OCI-LY1 (cell line): ENCODE measurements around the gene STK24.

Source experiments
- H2AFZ ChIP-seq: fragments of 200-600 bp; sonication (generic), shearing (Covaris generic); 2 replicates; pipeline ENCODE4 v1.6.0; 2014; ENCODE audit warnings: antibody characterized with exemption, mild to moderate bottlenecking, low read length
- H3F3A ChIP-seq: fragments of 200-600 bp; sonication (generic), shearing (Covaris generic); 2 replicates; pipeline ENCODE4 v1.6.0; 2014; ENCODE audit warnings: mild to moderate bottlenecking, antibody characterized with exemption, low read length, moderate library complexity; ENCODE audit not compliant: insufficient read depth
- H3K27ac ChIP-seq: fragments of 200-600 bp; sonication (generic); 2 replicates; pipeline ENCODE4 v1.5.1; 2014; ENCODE audit warnings: low read length, mixed run types, mild to moderate bottlenecking, low read depth; ENCODE audit not compliant: poor library complexity, severe bottlenecking
- H3K27me3 ChIP-seq: fragments of 200-600 bp; sonication (generic); 2 replicates; pipeline ENCODE4 v1.6.0; 2014; ENCODE audit warnings: antibody characterized with exemption, mild to moderate bottlenecking, low read length, moderate library complexity; ENCODE audit not compliant: insufficient read depth
- H3K36me3 ChIP-seq: fragments of 200-600 bp; sonication (generic); 2 replicates; pipeline ENCODE4 v1.6.1; 2014; ENCODE audit warnings: mild to moderate bottlenecking, antibody characterized with exemption, low read length, moderate library complexity, mixed read lengths; ENCODE audit not compliant: insufficient read depth
- H3K4me1 ChIP-seq: fragments of 200-600 bp; sonication (generic); 2 replicates; pipeline ENCODE4 v1.5.1; 2014; ENCODE audit warnings: mild to moderate bottlenecking, low read length, moderate library complexity; ENCODE audit not compliant: insufficient read depth, severe bottlenecking
- H3K4me2 ChIP-seq: fragments of 200-600 bp; sonication (generic), shearing (Covaris generic); 2 replicates; pipeline ENCODE4 v1.6.1; 2014; ENCODE audit warnings: low read length
- H3K4me3 ChIP-seq: fragments of 200-600 bp; sonication (generic); 2 replicates; pipeline ENCODE4 v1.5.1; 2014; ENCODE audit warnings: low read length, low read depth, mild to moderate bottlenecking, mixed read lengths; ENCODE audit not compliant: poor library complexity, severe bottlenecking
- H3K79me2 ChIP-seq: fragments of 200-600 bp; shearing (Covaris generic); 2 replicates; pipeline ENCODE4 v1.6.1; 2016; ENCODE audit warnings: mixed run types, low read length, mixed read lengths; ENCODE audit not compliant: insufficient read depth
- H3K9ac ChIP-seq: fragments of 200-600 bp; sonication (generic), shearing (Covaris generic); 2 replicates; pipeline ENCODE4 v1.6.1; 2014; ENCODE audit warnings: mild to moderate bottlenecking, low read length, mixed read lengths
- H3K9me2 ChIP-seq: fragments of 200-600 bp; sonication (generic), shearing (Covaris generic); 2 replicates; pipeline ENCODE4 v1.6.1; 2014; ENCODE audit warnings: low read depth, mild to moderate bottlenecking, low read length, mixed read lengths
- H3K9me3 ChIP-seq: fragments of 200-600 bp; shearing (Covaris generic); 2 replicates; pipeline ENCODE4 v1.6.1; 2014; ENCODE audit warnings: low read length, mixed read lengths
- H4K20me1 ChIP-seq: fragments of 200-600 bp; sonication (generic), shearing (Covaris generic); 2 replicates; pipeline ENCODE4 v1.6.0; 2016; ENCODE audit warnings: mild to moderate bottlenecking, low read length; ENCODE audit not compliant: insufficient read depth
- CTCF ChIP-seq: fragments of 200-600 bp; sonication (generic), shearing (Covaris generic); IDR thresholded peaks from 2 replicates; pipeline ENCODE4 v1.5.1; 2017; ENCODE audit warnings: mild to moderate bottlenecking, antibody characterized with exemption, low read length, moderate library complexity, mixed read lengths
- EZH2 ChIP-seq: fragments of 200-600 bp; sonication (generic), shearing (Covaris generic); IDR thresholded peaks from 2 replicates; pipeline ENCODE4 v1.8.0; 2017; ENCODE audit warnings: borderline replicate concordance, mixed run types, mild to moderate bottlenecking, antibody characterized with exemption, low read length, moderate library complexity, mixed read lengths

The STK24 gene

GRCh38 chr13:98585946-98586345 lies 9.0 kb upstream of the STK24 start:
- H3K27me3 ChIP-seq, result peaks cover 5% of the 10 kb centered on the region; the same call in 1 of the 2 replicates
- no peak overlapping the region for H3K27ac ChIP-seq
- no peaks in the 10 kb centered on the region for H3K79me2 ChIP-seq
- 0 out of 2 replicates have a peak, but pooled peaks cover 3% of the 10 kb centered on the region for H3K9me3 ChIP-seq
- H3K4me2 ChIP-seq, result no peak overlapping the region
- no peaks in the 10 kb centered on the region for H3K4me1 ChIP-seq
- H3F3A ChIP-seq, result no peaks in the 10 kb centered on the region
- no peak overlapping the region for H2AFZ ChIP-seq
- H3K9ac ChIP-seq, result no peak overlapping the region
- H4K20me1 ChIP-seq, result no peaks in the 10 kb centered on the region
- no peaks in the 10 kb centered on the region for H3K36me3 ChIP-seq
- no peak overlapping the region for H3K4me3 ChIP-seq
- no peak for TF ChIP-seq CTCF
- TF ChIP-seq EZH2, result no peak
- H3K9me2 ChIP-seq, result no peaks in the 10 kb centered on the region

GRCh38 chr13:98585398-98585754 lies 8.5 kb upstream of the STK24 start:
- H3F3A ChIP-seq, result no peaks in the 10 kb centered on the region
- no peaks in the 10 kb centered on the region for H3K9me2 ChIP-seq
- no peaks in the 10 kb centered on the region for H3K9me3 ChIP-seq
- H3K4me2 ChIP-seq, result no peak overlapping the region
- no peak overlapping the region for H3K27ac ChIP-seq
- no peaks in the 10 kb centered on the region for H3K4me1 ChIP-seq
- no peaks in the 10 kb centered on the region for H3K36me3 ChIP-seq
- TF ChIP-seq CTCF (no peak), EZH2 (no peak)
- no peak overlapping the region for H2AFZ ChIP-seq
- no peaks in the 10 kb centered on the region for H4K20me1 ChIP-seq
- H3K4me3 ChIP-seq, result no peak overlapping the region
- H3K27me3 ChIP-seq, result peaks cover 2% of the 10 kb centered on the region; the same call in 1 of the 2 replicates
- no peaks in the 10 kb centered on the region for H3K79me2 ChIP-seq
- H3K9ac ChIP-seq, result no peak overlapping the region

GRCh38 chr13:98584668-98585397 lies 7.9 kb upstream of the STK24 start:
- no peak overlapping the region for H3K4me3 ChIP-seq
- no peak overlapping the region for H3K4me2 ChIP-seq
- no peaks in the 10 kb centered on the region for H3F3A ChIP-seq
- H3K9ac ChIP-seq, result no peak overlapping the region
- H2AFZ ChIP-seq, result no peak overlapping the region
- H3K27ac ChIP-seq, result no peak overlapping the region
- H3K36me3 ChIP-seq, result no peaks in the 10 kb centered on the region
- no peaks in the 10 kb centered on the region for H3K79me2 ChIP-seq
- no peaks in the 10 kb centered on the region for H4K20me1 ChIP-seq
- H3K9me3 ChIP-seq, result no peaks in the 10 kb centered on the region
- no peaks in the 10 kb centered on the region for H3K4me1 ChIP-seq
- no peaks in the 10 kb centered on the region for H3K9me2 ChIP-seq
- H3K27me3 ChIP-seq, result no peaks in the 10 kb centered on the region
- TF ChIP-seq EZH2 (no peak), CTCF (no peak)
